GM12878 (cell line): ENCODE data around the gene C17orf58.
"Not testable (repeated sequence)": the region's sequence is repeated elsewhere in the genome, so short reads cannot be mapped to it uniquely, and the experiment has no call there.

Experiments used
- CTCF ChIP-seq, 3 experiments: IDR thresholded peaks in 2 of 3; conservative IDR thresholded peaks in 1 of 3; 2 replicates each; pipeline ENCODE4 v1.5.1; 2011; ENCODE audit warnings: low read depth in 3 of 3, low read length in 3 of 3, mild to moderate bottlenecking in 3 of 3, control low read depth in 2 of 3, moderate library complexity in 2 of 3, inconsistent platforms in 1 of 3, mixed read lengths in 1 of 3; ENCODE audit not compliant: control insufficient read depth in 2 of 3, insufficient read depth in 1 of 3; ENCODE audit errors: extremely low read depth in 1 of 3
- E2F4 ChIP-seq: IDR thresholded peaks from 2 replicates; pipeline ENCODE4 v1.6.1; 2012; ENCODE audit warnings: low read depth, low read length, improper control_type of control experiment
- ESRRA ChIP-seq: IDR thresholded peaks from 2 replicates; pipeline ENCODE4 v1.6.1; 2012; ENCODE audit warnings: mild to moderate bottlenecking, low read length, improper control_type of control experiment
- REST ChIP-seq: IDR thresholded peaks from 2 replicates; pipeline ENCODE4 v1.6.1; 2012; ENCODE audit warnings: mild to moderate bottlenecking, low read depth, low read length

- not testable (repeated sequence) for TF ChIP-seq ESRRA; CTCF (IDR thresholded peaks at IDR 0.05 in 2 of 3, conservative IDR thresholded peaks at IDR 0.05 in 1 of 3; ENCODE audit: control insufficient read depth in 2 of 3, extremely low read depth in 1 of 3, insufficient read depth in 1 of 3, low read depth in 3 of 3, low read length in 3 of 3); E2F4; REST
These were observed 15.4 kb downstream of the C17orf58 start for GRCh38 chr17:67980883-67981282.
